HEK293 (cell line): ENCODE results near the gene CTSF.

Experiments
- CTCF ChIA-PET: fragments of 350-600 bp; formaldehyde crosslinking; extraction: SDS; loops from one replicate; lab custom pipeline; 2021; ENCODE audit warnings: antibody characterized with exemption; lab: Yijun Ruan, JAX
- POLR2A ChIA-PET: fragments of 300-600 bp; formaldehyde crosslinking; extraction: SDS; loops from one replicate; lab custom pipeline; 2020; ENCODE audit warnings: antibody characterized with exemption, inconsistent platforms; lab: Yijun Ruan, JAX
- H3K27ac ChIP-seq: fragments of 200-500 bp; sonication (Bioruptor generic); 2 replicates; pipeline ENCODE4 v1.5.1; 2014; ENCODE audit warnings: low read depth, low read length, control low read depth, inconsistent platforms; ENCODE audit errors: extremely low read depth
- H3K36me3 ChIP-seq, 2 experiments: fragments of 200-500 bp in 1 of 2; sonication (Bioruptor generic) in 1 of 2; 1 replicate in 1 of 2; 2 replicates in 1 of 2; pipeline ENCODE4 v1.5.1; 2014 to 2017; ENCODE audit warnings: inconsistent platforms in 2 of 2, low read length in 2 of 2; ENCODE audit not compliant: control insufficient read depth in 2 of 2, insufficient read depth in 1 of 2
- H3K4me1 ChIP-seq: fragments of 200-500 bp; sonication (Bioruptor generic); 2 replicates; pipeline ENCODE4 v1.5.1; 2014; ENCODE audit warnings: mild to moderate bottlenecking, low read length, inconsistent platforms; ENCODE audit not compliant: control insufficient read depth, insufficient read depth
- H3K4me3 ChIP-seq: 2 replicates; pipeline ENCODE4 v1.5.1; 2011; ENCODE audit warnings: low read depth, mild to moderate bottlenecking, control low read depth, low read length, moderate library complexity
- H3K9me3 ChIP-seq: fragments of 200-500 bp; sonication (Bioruptor generic); 2 replicates; pipeline ENCODE4 v1.5.1; 2014; ENCODE audit warnings: low read depth, low read length, inconsistent platforms; ENCODE audit not compliant: control insufficient read depth, insufficient read depth
- BCL11B ChIP-seq: fragments of 450-650 bp; formaldehyde crosslinking; IDR thresholded peaks from 2 replicates; pipeline ENCODE4 v1.5.1; 2016; ENCODE audit warnings: low read depth, missing biosample characterization, missing genetic modification characterization
- BCL6B ChIP-seq: fragments of 450-650 bp; formaldehyde crosslinking; IDR thresholded peaks from 2 replicates; pipeline ENCODE4 v1.5.1; 2017; ENCODE audit warnings: missing biosample characterization, missing genetic modification characterization
- EGR2 ChIP-seq: fragments of 450-650 bp; formaldehyde crosslinking; IDR thresholded peaks from 2 replicates; pipeline ENCODE4 v1.5.1; 2016; ENCODE audit warnings: low read depth, missing biosample characterization, missing genetic modification characterization
- GLIS1 ChIP-seq: fragments of 450-650 bp; formaldehyde crosslinking; IDR thresholded peaks from 2 replicates; pipeline ENCODE4 v1.5.1; 2016; ENCODE audit warnings: missing biosample characterization, missing genetic modification characterization
- HOXC10 ChIP-seq: sonication (generic); formaldehyde crosslinking; IDR thresholded peaks from 2 replicates; pipeline ENCODE4 v1.8.1; 2023; ENCODE audit warnings: mild to moderate bottlenecking, missing genetic modification reagents
- HOXD13 ChIP-seq: sonication (generic); formaldehyde crosslinking; IDR thresholded peaks from 2 replicates; pipeline ENCODE4 v1.8.0; 2022; ENCODE audit warnings: missing genetic modification reagents, borderline replicate concordance
- KLF7 ChIP-seq: fragments of 450-650 bp; formaldehyde crosslinking; IDR thresholded peaks from 2 replicates; pipeline ENCODE4 v1.5.1; 2016; ENCODE audit warnings: missing biosample characterization, missing genetic modification characterization, borderline replicate concordance
- KLF8 ChIP-seq: fragments of 450-650 bp; formaldehyde crosslinking; IDR thresholded peaks from 2 replicates; pipeline ENCODE4 v1.5.1; 2016; ENCODE audit warnings: missing biosample characterization, missing genetic modification characterization
- KLF9 ChIP-seq: fragments of 450-650 bp; formaldehyde crosslinking; IDR thresholded peaks from 2 replicates; pipeline ENCODE4 v1.5.1; 2016; ENCODE audit warnings: missing biosample characterization, missing genetic modification characterization, low read depth
- PRDM6 ChIP-seq: fragments of 450-650 bp; formaldehyde crosslinking; IDR thresholded peaks from 2 replicates; pipeline ENCODE4 v1.5.1; 2017; ENCODE audit warnings: missing biosample characterization, missing genetic modification characterization
- SCRT1 ChIP-seq: fragments of 450-650 bp; formaldehyde crosslinking; IDR thresholded peaks from 2 replicates; pipeline ENCODE4 v1.5.1; 2016; ENCODE audit warnings: missing biosample characterization, missing genetic modification characterization, borderline replicate concordance
- SETDB1 ChIP-seq: IDR thresholded peaks from one replicate; pipeline ENCODE4 v1.6.1; 2017; ENCODE audit warnings: mild to moderate bottlenecking, low read length, moderate library complexity, mixed read lengths; ENCODE audit not compliant: insufficient read length
- SP3 ChIP-seq: fragments of 450-650 bp; formaldehyde crosslinking; IDR thresholded peaks from 2 replicates; pipeline ENCODE4 v1.5.1; 2016; ENCODE audit warnings: missing biosample characterization, missing genetic modification characterization
- ZBTB17 ChIP-seq: fragments of 450-650 bp; formaldehyde crosslinking; IDR thresholded peaks from 2 replicates; pipeline ENCODE4 v1.5.1; 2016; ENCODE audit warnings: missing biosample characterization, missing genetic modification characterization
- ZEB2 ChIP-seq: fragments of 450-650 bp; formaldehyde crosslinking; IDR thresholded peaks from 2 replicates; pipeline ENCODE4 v1.5.1; 2016; ENCODE audit warnings: missing biosample characterization, missing genetic modification characterization
- ZFP41 ChIP-seq: fragments of 450-650 bp; formaldehyde crosslinking; IDR thresholded peaks from 2 replicates; pipeline ENCODE4 v1.5.1; 2016; ENCODE audit warnings: missing biosample characterization, missing genetic modification characterization, borderline replicate concordance
- ZNF184 ChIP-seq: fragments of 450-650 bp; IDR thresholded peaks from 2 replicates; pipeline ENCODE4 v1.5.1; 2018; ENCODE audit warnings: missing biosample characterization, mild to moderate bottlenecking, missing genetic modification characterization
- ZNF2 ChIP-seq: fragments of 450-650 bp; formaldehyde crosslinking; IDR thresholded peaks from 2 replicates; pipeline ENCODE4 v1.5.1; 2016; ENCODE audit warnings: missing biosample characterization, missing genetic modification characterization
- ZNF324 ChIP-seq: fragments of 450-650 bp; formaldehyde crosslinking; IDR thresholded peaks from 2 replicates; pipeline ENCODE4 v1.5.1; 2016; ENCODE audit warnings: missing biosample characterization, missing genetic modification characterization
- ZNF398 ChIP-seq: fragments of 450-650 bp; formaldehyde crosslinking; IDR thresholded peaks from 2 replicates; pipeline ENCODE4 v1.5.1; 2017; ENCODE audit warnings: missing biosample characterization, missing genetic modification characterization
- ZNF449 ChIP-seq: fragments of 450-650 bp; formaldehyde crosslinking; IDR thresholded peaks from 2 replicates; pipeline ENCODE4 v1.5.1; 2017; ENCODE audit warnings: missing biosample characterization, mild to moderate bottlenecking, missing genetic modification characterization, moderate library complexity
- ZNF521 ChIP-seq: fragments of 450-650 bp; formaldehyde crosslinking; IDR thresholded peaks from 2 replicates; pipeline ENCODE4 v1.5.1; 2017; ENCODE audit warnings: missing biosample characterization, mild to moderate bottlenecking, missing genetic modification characterization
- ZNF544 ChIP-seq: fragments of 450-650 bp; formaldehyde crosslinking; IDR thresholded peaks from 2 replicates; pipeline ENCODE4 v1.5.0; 2017; ENCODE audit warnings: missing biosample characterization, missing genetic modification characterization
- ZNF555 ChIP-seq: fragments of 450-650 bp; formaldehyde crosslinking; conservative IDR thresholded peaks from 2 replicates; pipeline ENCODE4 v1.5.1; 2017; ENCODE audit warnings: missing biosample characterization, mild to moderate bottlenecking, missing genetic modification characterization, inconsistent platforms
- ZNF654 ChIP-seq: fragments of 450-650 bp; formaldehyde crosslinking; IDR thresholded peaks from 2 replicates; pipeline ENCODE4 v1.5.1; 2016; ENCODE audit warnings: low read depth, missing biosample characterization, missing genetic modification characterization
- ZNF792 ChIP-seq: fragments of 450-650 bp; formaldehyde crosslinking; IDR thresholded peaks from 2 replicates; pipeline ENCODE4 v1.5.1; 2016; ENCODE audit warnings: missing biosample characterization, missing genetic modification characterization
- ZNF843 ChIP-seq: fragments of 450-650 bp; formaldehyde crosslinking; IDR thresholded peaks from 2 replicates; pipeline ENCODE4 v1.5.1; 2016; ENCODE audit warnings: missing biosample characterization, missing genetic modification characterization

CTSF gene

GRCh38 chr11:66557733-66558326 lies 10.6 kb downstream of the CTSF start:
- H3K36me3 ChIP-seq: no peaks in the 10 kb centered on the region
- POLR2A ChIA-PET: no interaction called here
- TF ChIP-seq ZNF398 (tag by site-specific recombination) (no peak), SETDB1 (no peak), KLF9 (no peak), GLIS1 (no peak), SP3 (tag by site-specific recombination) (no peak), ZNF449 (tag by site-specific recombination) (no peak), ZNF555 (tag by site-specific recombination) (no peak), ZNF843 (no peak), ZNF324 (no peak), KLF7 (tag by site-specific recombination) (no peak), ZBTB17 (tag by site-specific recombination) (no peak), ZEB2 (tag by site-specific recombination) (no peak), ZNF2 (tag by site-specific recombination) (no peak), ZNF184 (tag by site-specific recombination) (no peak), ZNF654 (no peak), SCRT1 (tag by site-specific recombination) (no peak), BCL6B (tag by site-specific recombination) (no peak), HOXC10 (CRISPR knock-in tag) (no peak), BCL11B (tag by site-specific recombination) (no peak), PRDM6 (no peak)
- CTCF ChIA-PET: interaction anchor here (0.6 kb wide), 1 partner anchor 20 kb away, joined by 3 read pairs; no protein-coding TSS in a partner anchor
- H3K4me3 ChIP-seq: no peak overlapping the region
- H3K9me3 ChIP-seq: no peaks in the 10 kb centered on the region
- H3K27ac ChIP-seq: no peak overlapping the region
- no peaks in the 10 kb centered on the region for H3K4me1 ChIP-seq

- no peak for TF ChIP-seq ZNF324
- no peak for TF ChIP-seq ZNF521 (tag by site-specific recombination)
- no peak for TF ChIP-seq SP3 (tag by site-specific recombination)
- TF ChIP-seq ZNF792 (tag by site-specific recombination): no peak
- no peak for TF ChIP-seq KLF8 (tag by site-specific recombination)
- TF ChIP-seq BCL11B (tag by site-specific recombination): no peak
- no peak for TF ChIP-seq ZFP41
- TF ChIP-seq ZNF544 (tag by site-specific recombination): no peak
- no peak for TF ChIP-seq EGR2 (tag by site-specific recombination)
- TF ChIP-seq HOXD13 (CRISPR knock-in tag): no peak
- no peaks in the 10 kb centered on the region for H3K9me3 ChIP-seq
- POLR2A ChIA-PET: no interaction called here
- H3K36me3 ChIP-seq: no peaks in the 10 kb centered on the region
- no peak overlapping the region for H3K4me3 ChIP-seq
- CTCF ChIA-PET: no interaction called here
- no peak overlapping the region for H3K27ac ChIP-seq
- H3K4me1 ChIP-seq: no peaks in the 10 kb centered on the region
Observed at GRCh38 chr11:66556086-66556485, 12.3 kb downstream of the CTSF start.
